PFSK-1 (cell line): ENCODE results near the gene HDAC6.

Source experiments
- FOXP2 ChIP-seq: optimal IDR thresholded peaks from 2 replicates; pipeline ENCODE3; 2011; ENCODE audit warnings: borderline replicate concordance, control low read depth, inconsistent platforms; ENCODE audit not compliant: insufficient read depth; ENCODE audit errors: extremely low read length, extremely low read depth
- POLR2AphosphoS5 ChIP-seq: IDR thresholded peaks from 2 replicates; pipeline ENCODE4 v1.6.1; 2012; ENCODE audit warnings: low read depth, mild to moderate bottlenecking, control low read depth, low read length, moderate library complexity
- REST ChIP-seq, 2 experiments: IDR thresholded peaks; 2 replicates each; pipeline versions ENCODE4 v1.6.1 to v1.8.0; 2011 to 2012; ENCODE audit warnings: low read depth in 2 of 2, low read length in 2 of 2, control low read depth in 1 of 2, inconsistent platforms in 1 of 2, mild to moderate bottlenecking in 1 of 2, moderate library complexity in 1 of 2; ENCODE audit not compliant: insufficient read depth in 1 of 2
- SIN3A ChIP-seq: IDR thresholded peaks from 2 replicates; pipeline ENCODE4 v1.6.1; 2012; ENCODE audit warnings: mild to moderate bottlenecking, low read length, moderate library complexity, borderline replicate concordance; ENCODE audit not compliant: insufficient read depth
- TAF1 ChIP-seq: IDR thresholded peaks from 2 replicates; pipeline ENCODE4 v1.6.1; 2012; ENCODE audit warnings: low read length, control low read depth, borderline replicate concordance; ENCODE audit not compliant: insufficient read depth

GRCh38 chrX:48793935-48794334 lies 7.9 kb upstream of the HDAC6 start:
- TF ChIP-seq POLR2AphosphoS5 (no peak), TAF1 (no peak), SIN3A (no peak), REST (IDR thresholded peaks at IDR 0.05; ENCODE audit: insufficient read depth in 1 of 2, low read depth in 2 of 2, low read length in 2 of 2) (no peak), FOXP2 (no peak)
